Measurements from ENCODE around the gene SLC46A2. TPM values are rescaled to one million over a fixed set of nuclear protein-coding genes. Genes with fewer than 3 reads are reported as not detected.

The SLC46A2 gene
- total and polyA plus RNA-seq, 2 experiments from 2014 or later: 0.11 TPM; not detected in 1

- no peak for TF ChIP-seq REST (IDR thresholded peaks at IDR 0.05; ENCODE audit: unreplicated experiment)
- no peak for TF ChIP-seq JUNB (IDR thresholded peaks at IDR 0.05; ENCODE audit: unreplicated experiment)
Observed at GRCh38 chr9:112868461-112868860, 22.2 kb downstream of the SLC46A2 start (continued).

- Histone ChIP-seq H3K4me2 (no peak overlapping the region), H3F3A (replicated peaks; ENCODE audit: low read depth) (no peaks in the 10 kb centered on the region), H2AFZ (no peak overlapping the region), H3K27ac (ENCODE audit: low read depth) (0 out of 2 replicates have a peak overlapping the region, but pooled peaks have one; percentile 45), H3K4me3 (no peak overlapping the region), H3K36me3 (ENCODE audit: insufficient read depth) (no peaks in the 10 kb centered on the region), H3K9me2 (ENCODE audit: insufficient read depth) (no peaks in the 10 kb centered on the region), H3K79me2 (replicated peaks; ENCODE audit: insufficient read depth) (no peaks in the 10 kb centered on the region), H4K20me1 (replicated peaks; ENCODE audit: insufficient read depth) (no peaks in the 10 kb centered on the region), H3K4me1 (ENCODE audit: insufficient read depth) (no peaks in the 10 kb centered on the region), H3K27me3 (ENCODE audit: insufficient read depth) (no peaks in the 10 kb centered on the region)
- peak; percentile 45 for ATAC-seq
- peak; percentile 63 for DNase-seq (ENCODE audit: low spot score)
- peaks cover 20% of the 10 kb centered on the region for H3K36me3 Mint-ChIP-seq (ENCODE audit: low read depth)
- H3K27ac Mint-ChIP-seq: peak overlapping the region; percentile 64; the same call in 1 of the 2 replicates
- peaks cover 3% of the 10 kb centered on the region; the same call in 1 of the 3 replicates for H3K9me3 Mint-ChIP-seq
- peaks cover 7% of the 10 kb centered on the region for H3K27me3 Mint-ChIP-seq (ENCODE audit: insufficient read depth, low read depth, poor library complexity)
- peaks cover 14% of the 10 kb centered on the region; the same call in 2 of the 3 replicates for H3K4me1 Mint-ChIP-seq
- no peak overlapping the region for H3K4me3 Mint-ChIP-seq
- no peak for TF ChIP-seq ZNF114 (CRISPR knock-in tag; IDR thresholded peaks at IDR 0.05)
- TF ChIP-seq STAT1 (IDR thresholded peaks at IDR 0.05; ENCODE audit: unreplicated experiment): no peak
- TF ChIP-seq EZH2 (IDR thresholded peaks at IDR 0.05; ENCODE audit: low read depth, unreplicated experiment): no peak
- TF ChIP-seq POLR2AphosphoS5 (IDR thresholded peaks at IDR 0.05; ENCODE audit: low read depth): no peak
- no peak for TF ChIP-seq REST (IDR thresholded peaks at IDR 0.05; ENCODE audit: unreplicated experiment)
- no peak for TF ChIP-seq ZNF462 (CRISPR knock-in tag; IDR thresholded peaks at IDR 0.05)
- no peak for TF ChIP-seq CREB1 (CRISPR knock-in tag; IDR thresholded peaks at IDR 0.05; ENCODE audit: low read depth)
Observed at GRCh38 chr9:112867275-112867991, 23.2 kb downstream of the SLC46A2 start.
